Liver (tissue), 9 donors: ENCODE results near the gene LRTM1. TPM values are rescaled to one million over a fixed set of nuclear protein-coding genes. Genes with fewer than 3 reads are reported as not detected.

Experiments
- DNase-seq: peaks from one replicate; pipeline ENCODE4 v3.0.0-alpha.2; 2017; ENCODE audit warnings: low spot score
- H3K27ac ChIP-seq, 2 donors: one replicate each; pipeline ENCODE4 v1.7.0; 2013; ENCODE audit warnings: inconsistent platforms in 2 of 2, low read length in 2 of 2, control low read depth in 1 of 2, low read depth in 1 of 2, mild to moderate bottlenecking in 1 of 2
- H3K27me3 ChIP-seq, 4 donors: one replicate each; pipeline versions ENCODE4 v1.6.1 to v1.7.0; 2013; ENCODE audit warnings: low read length in 3 of 4, inconsistent platforms in 1 of 4, mild to moderate bottlenecking in 1 of 4, moderate library complexity in 1 of 4; ENCODE audit not compliant: control insufficient read depth in 4 of 4, insufficient read depth in 4 of 4
- H3K36me3 ChIP-seq, 4 donors: one replicate each; pipeline versions ENCODE4 v1.6.1 to v1.7.0; 2013; ENCODE audit warnings: low read length in 3 of 4, mild to moderate bottlenecking in 3 of 4, low read depth in 1 of 4, moderate library complexity in 1 of 4; ENCODE audit not compliant: control insufficient read depth in 4 of 4, insufficient read depth in 3 of 4
- H3K4me1 ChIP-seq, 4 donors: one replicate each; pipeline versions ENCODE4 v1.6.1 to v1.7.0; 2013; ENCODE audit warnings: low read length in 3 of 4, mild to moderate bottlenecking in 3 of 4, moderate library complexity in 1 of 4; ENCODE audit not compliant: control insufficient read depth in 4 of 4, insufficient read depth in 4 of 4
- H3K4me3 ChIP-seq, 3 donors: one replicate each; pipeline versions ENCODE4 v1.6.1 to v1.7.0; 2013; ENCODE audit warnings: low read length in 3 of 3, control low read depth in 1 of 3, low read depth in 1 of 3, mild to moderate bottlenecking in 1 of 3
- H3K9ac ChIP-seq, 2 donors: one replicate each; pipeline ENCODE4 v1.7.0; 2013; ENCODE audit warnings: low read length in 2 of 2, mild to moderate bottlenecking in 2 of 2, moderate library complexity in 2 of 2, control low read depth in 1 of 2, low read depth in 1 of 2
- H3K9me3 ChIP-seq, 4 donors: one replicate each; pipeline versions ENCODE4 v1.6.1 to v1.7.0; 2013; ENCODE audit warnings: low read length in 3 of 4; ENCODE audit not compliant: control insufficient read depth in 4 of 4
- ATF3 ChIP-seq: IDR thresholded peaks from 2 replicates; pipeline ENCODE4 v1.6.1; 2016; ENCODE audit warnings: antibody characterized with exemption
- CTCF ChIP-seq: fragments of 150-350 bp; IDR thresholded peaks from 2 replicates; pipeline ENCODE4 v1.5.1; 2017; ENCODE audit warnings: improper control_type of control experiment, low read depth, low read length; ENCODE audit not compliant: missing input control
- EGR1 ChIP-seq, 2 donors: IDR thresholded peaks; 2 replicates each; pipeline ENCODE4 v1.6.1; 2016 to 2018; ENCODE audit warnings: antibody characterized with exemption in 2 of 2, low read depth in 2 of 2
- FOXA1 ChIP-seq: IDR thresholded peaks from 2 replicates; pipeline ENCODE4 v1.6.1; 2016; ENCODE audit warnings: antibody characterized with exemption
- FOXA2 ChIP-seq: IDR thresholded peaks from 2 replicates; pipeline ENCODE4 v1.6.1; 2016; ENCODE audit warnings: antibody characterized with exemption
- GABPA ChIP-seq, 2 donors: IDR thresholded peaks in 1 of 2; conservative IDR thresholded peaks in 1 of 2; 2 replicates each; pipeline ENCODE4 v1.6.1; 2016; ENCODE audit warnings: antibody characterized with exemption in 2 of 2, mild to moderate bottlenecking in 1 of 2, moderate library complexity in 1 of 2
- HNF4A ChIP-seq, 2 donors: conservative IDR thresholded peaks; 2 replicates each; pipeline ENCODE4 v1.6.1; 2016; ENCODE audit warnings: antibody characterized with exemption in 2 of 2, mild to moderate bottlenecking in 2 of 2
- HNF4G ChIP-seq: IDR thresholded peaks from 2 replicates; pipeline ENCODE4 v1.6.1; 2016; ENCODE audit warnings: antibody characterized with exemption
- JUND ChIP-seq, 2 donors: IDR thresholded peaks; 2 replicates each; pipeline ENCODE4 v1.6.1; 2016; ENCODE audit warnings: antibody characterized with exemption in 2 of 2
- NR2F2 ChIP-seq: IDR thresholded peaks from 2 replicates; pipeline ENCODE4 v1.6.1; 2016; ENCODE audit warnings: antibody characterized with exemption
- RAD21 ChIP-seq, 2 donors: IDR thresholded peaks; 2 replicates each; pipeline ENCODE4 v1.6.1; 2016; ENCODE audit warnings: antibody characterized with exemption in 2 of 2, mild to moderate bottlenecking in 2 of 2
- RXRA ChIP-seq, 2 donors: IDR thresholded peaks; 2 replicates each; pipeline ENCODE4 v1.6.1; 2017 to 2018; ENCODE audit warnings: antibody characterized with exemption in 2 of 2, mild to moderate bottlenecking in 1 of 2
- SP1 ChIP-seq: IDR thresholded peaks from 2 replicates; pipeline ENCODE4 v1.6.1; 2018; ENCODE audit warnings: antibody characterized with exemption, mild to moderate bottlenecking
- TAF1 ChIP-seq: conservative IDR thresholded peaks from 2 replicates; pipeline ENCODE4 v1.6.1; 2016; ENCODE audit warnings: antibody characterized with exemption, mild to moderate bottlenecking
- YY1 ChIP-seq: IDR thresholded peaks from 2 replicates; pipeline ENCODE4 v1.6.1; 2016; ENCODE audit warnings: antibody characterized with exemption, mild to moderate bottlenecking
- WGBS: extraction: QIAGEN DNeasy Blood & Tissue Kit; methylation state at CpG from one replicate; pipeline ENCODE4 v1.1.7; 2013; 5-methylcytosine and 5-hydroxymethylcytosine counted together
- polyA plus RNA-seq, 2 donors: library from polyadenylated mRNA; stranded (reverse) in 1 of 2; unstranded in 1 of 2; fragments of 200-250 nt in 1 of 2; fragments of >200 nt in 1 of 2; fragmentation: Nextera tagmentation in 1 of 2; extraction: Ambion mirVana in 1 of 2; gene quantifications; one replicate each; pipeline versions ENCODE4 v1.2.1 to v1.2.3, GENCODE V29; 2013 to 2015
- total RNA-seq, 2 donors: library from RNA; depleted of rRNA; stranded (reverse); fragments of >200 nt; gene quantifications; one replicate each; pipeline ENCODE4 v1.2.3, GENCODE V29; 2014
- TF ChIP-seq, protein P1 (sequence below): IDR thresholded peaks from 2 replicates; pipeline ENCODE4 v1.6.1; 2016; ENCODE audit warnings: antibody characterized with exemption
- TF ChIP-seq, protein P2 (sequence below): IDR thresholded peaks from 2 replicates; pipeline ENCODE4 v1.6.1; 2016; ENCODE audit warnings: antibody characterized with exemption, mild to moderate bottlenecking
- donor health status: healthy.
- donor health status: healthy.
- donor health status: healthy.
- donor health status: healthy.
- donor health status: healthy.

LRTM1 gene
- total and polyA plus RNA-seq, 4 donors: not detected

DNA sequence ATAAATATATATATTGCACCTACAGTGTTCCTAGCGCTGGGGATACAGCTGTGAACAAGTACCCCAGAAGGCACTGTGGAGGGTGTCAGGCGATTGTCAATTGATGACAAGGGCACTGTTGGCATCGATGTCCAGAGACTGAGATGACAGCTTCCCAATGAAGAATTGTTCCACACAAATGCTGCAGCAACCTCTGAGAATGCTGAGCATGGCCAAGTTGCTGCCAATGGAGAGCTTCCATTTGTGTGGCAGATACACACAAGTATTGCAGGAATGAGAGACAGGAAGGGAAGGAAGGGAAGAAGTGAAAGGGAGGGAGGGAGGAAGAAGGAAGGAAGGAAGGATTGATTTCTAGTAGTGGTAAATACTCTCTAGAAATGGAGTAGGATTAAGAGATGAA, 21.9 kb downstream of the LRTM1 start:
- DNase-seq: no peak
- Histone ChIP-seq H3K27me3 (peaks cover 0 to 3% (median 0%) of the 10 kb centered on the region in 4 donors), H3K4me3 (no peak overlapping the region), H3K4me1 (no peaks in the 10 kb centered on the region), H3K27ac (no peak overlapping the region), H3K9ac (no peak overlapping the region), H3K36me3 (no peaks in the 10 kb centered on the region), H3K9me3 (no peaks in the 10 kb centered on the region)
- no peak for TF ChIP-seq ATF3
- TF ChIP-seq CTCF: no peak
- no peak for TF ChIP-seq HNF4G
- TF ChIP-seq RAD21 (IDR thresholded peaks at IDR 0.05): no peak
- TF ChIP-seq HNF4A (conservative IDR thresholded peaks at IDR 0.05): no peak
- no peak for TF ChIP-seq FOXA1
- TF ChIP-seq EGR1 (IDR thresholded peaks at IDR 0.05; ENCODE audit: low read depth in 2 of 2): no peak
- no peak for TF ChIP-seq SP1
- TF ChIP-seq TAF1: no peak
- TF ChIP-seq, protein P1, sequence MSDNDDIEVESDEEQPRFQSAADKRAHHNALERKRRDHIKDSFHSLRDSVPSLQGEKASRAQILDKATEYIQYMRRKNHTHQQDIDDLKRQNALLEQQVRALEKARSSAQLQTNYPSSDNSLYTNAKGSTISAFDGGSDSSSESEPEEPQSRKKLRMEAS: no peak
- no peak for TF ChIP-seq YY1
- 87% methylated on average over 3 of the region's 3 CpGs for WGBS

GRCh38 chr3:54905261-54905888, 22.5 kb downstream of the LRTM1 start:
- WGBS: 61% methylated on average over 2 of the region's 2 CpGs
- Histone ChIP-seq H3K36me3 (no peaks in the 10 kb centered on the region), H3K9ac (no peak overlapping the region), H3K9me3 (no peaks in the 10 kb centered on the region), H3K4me3 (no peak overlapping the region), H3K27ac (no peak overlapping the region), H3K27me3 (peaks cover 0 to 3% (median 0%) of the 10 kb centered on the region in 4 donors), H3K4me1 (no peaks in the 10 kb centered on the region)
- TF ChIP-seq, protein P1: no peak
- TF ChIP-seq RXRA (IDR thresholded peaks at IDR 0.05) (no peak), RAD21 (IDR thresholded peaks at IDR 0.05) (no peak), EGR1 (IDR thresholded peaks at IDR 0.05; ENCODE audit: low read depth in 2 of 2) (no peak), JUND (IDR thresholded peaks at IDR 0.05) (no peak), GABPA (IDR thresholded peaks at IDR 0.05 in 1 of 2, conservative IDR thresholded peaks at IDR 0.05 in 1 of 2) (no peak)
- no peak for DNase-seq

DNA sequence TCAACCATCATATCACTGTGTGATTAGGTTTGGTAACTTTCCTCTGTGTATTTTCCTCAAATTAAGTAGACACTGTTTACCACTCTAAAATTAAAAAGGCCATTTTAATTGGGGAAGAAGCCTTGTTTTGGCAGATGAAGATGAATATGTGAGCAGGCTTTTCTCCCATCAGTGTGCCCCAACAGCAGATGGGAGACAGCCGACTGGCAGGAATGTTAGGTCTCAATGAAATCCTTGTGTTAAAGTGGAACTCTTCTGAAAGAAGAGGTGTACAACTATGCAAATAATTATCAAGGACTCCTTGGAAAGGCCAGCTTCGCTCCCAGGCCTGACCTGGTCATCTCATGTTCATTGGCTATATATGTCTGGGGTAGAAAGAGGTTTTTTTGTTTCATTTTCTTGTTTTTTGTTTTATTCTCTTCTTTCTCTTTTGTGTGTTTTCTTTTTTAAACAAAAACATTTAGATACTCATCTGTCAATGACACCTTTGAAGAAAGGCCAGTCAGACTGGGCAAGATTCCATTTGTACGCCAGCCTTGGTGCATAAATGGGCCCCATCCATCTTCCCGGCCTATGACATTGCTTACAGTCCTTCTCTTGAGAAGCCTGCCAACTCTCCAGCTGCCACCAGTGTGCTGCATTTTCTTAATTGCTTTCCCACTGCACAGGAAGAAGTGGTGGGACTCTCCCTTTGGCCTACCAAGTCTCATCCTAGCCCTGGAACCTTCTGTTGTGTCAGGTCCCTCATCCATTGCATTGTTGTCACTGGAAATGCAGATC, 25.8 kb downstream of the LRTM1 start:
- Histone ChIP-seq H3K36me3 (no peaks in the 10 kb centered on the region), H3K4me3 (no peak overlapping the region), H3K9me3 (no peaks in the 10 kb centered on the region), H3K27me3 (peaks cover 0 to 3% (median 0%) of the 10 kb centered on the region in 4 donors), H3K9ac (no peak overlapping the region), H3K4me1 (no peaks in the 10 kb centered on the region), H3K27ac (no peak overlapping the region)
- WGBS: 92% methylated on average over 4 of the region's 4 CpGs
- DNase-seq: no peak
- TF ChIP-seq FOXA1 (no peak), HNF4G (no peak), FOXA2 (no peak), NR2F2 (no peak), RXRA (IDR thresholded peaks at IDR 0.05) (no peak), SP1 (no peak), YY1 (no peak), RAD21 (IDR thresholded peaks at IDR 0.05) (no peak), ATF3 (no peak), HNF4A (conservative IDR thresholded peaks at IDR 0.05) (no peak), JUND (IDR thresholded peaks at IDR 0.05) (no peak), GABPA (IDR thresholded peaks at IDR 0.05 in 1 of 2, conservative IDR thresholded peaks at IDR 0.05 in 1 of 2) (no peak), EGR1 (IDR thresholded peaks at IDR 0.05; ENCODE audit: low read depth in 2 of 2) (no peak)
- TF ChIP-seq, protein P2, sequence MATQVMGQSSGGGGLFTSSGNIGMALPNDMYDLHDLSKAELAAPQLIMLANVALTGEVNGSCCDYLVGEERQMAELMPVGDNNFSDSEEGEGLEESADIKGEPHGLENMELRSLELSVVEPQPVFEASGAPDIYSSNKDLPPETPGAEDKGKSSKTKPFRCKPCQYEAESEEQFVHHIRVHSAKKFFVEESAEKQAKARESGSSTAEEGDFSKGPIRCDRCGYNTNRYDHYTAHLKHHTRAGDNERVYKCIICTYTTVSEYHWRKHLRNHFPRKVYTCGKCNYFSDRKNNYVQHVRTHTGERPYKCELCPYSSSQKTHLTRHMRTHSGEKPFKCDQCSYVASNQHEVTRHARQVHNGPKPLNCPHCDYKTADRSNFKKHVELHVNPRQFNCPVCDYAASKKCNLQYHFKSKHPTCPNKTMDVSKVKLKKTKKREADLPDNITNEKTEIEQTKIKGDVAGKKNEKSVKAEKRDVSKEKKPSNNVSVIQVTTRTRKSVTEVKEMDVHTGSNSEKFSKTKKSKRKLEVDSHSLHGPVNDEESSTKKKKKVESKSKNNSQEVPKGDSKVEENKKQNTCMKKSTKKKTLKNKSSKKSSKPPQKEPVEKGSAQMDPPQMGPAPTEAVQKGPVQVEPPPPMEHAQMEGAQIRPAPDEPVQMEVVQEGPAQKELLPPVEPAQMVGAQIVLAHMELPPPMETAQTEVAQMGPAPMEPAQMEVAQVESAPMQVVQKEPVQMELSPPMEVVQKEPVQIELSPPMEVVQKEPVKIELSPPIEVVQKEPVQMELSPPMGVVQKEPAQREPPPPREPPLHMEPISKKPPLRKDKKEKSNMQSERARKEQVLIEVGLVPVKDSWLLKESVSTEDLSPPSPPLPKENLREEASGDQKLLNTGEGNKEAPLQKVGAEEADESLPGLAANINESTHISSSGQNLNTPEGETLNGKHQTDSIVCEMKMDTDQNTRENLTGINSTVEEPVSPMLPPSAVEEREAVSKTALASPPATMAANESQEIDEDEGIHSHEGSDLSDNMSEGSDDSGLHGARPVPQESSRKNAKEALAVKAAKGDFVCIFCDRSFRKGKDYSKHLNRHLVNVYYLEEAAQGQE: no peak
- TF ChIP-seq, protein P1: no peak
